ENCODE results near the gene FLII.

DNA sequence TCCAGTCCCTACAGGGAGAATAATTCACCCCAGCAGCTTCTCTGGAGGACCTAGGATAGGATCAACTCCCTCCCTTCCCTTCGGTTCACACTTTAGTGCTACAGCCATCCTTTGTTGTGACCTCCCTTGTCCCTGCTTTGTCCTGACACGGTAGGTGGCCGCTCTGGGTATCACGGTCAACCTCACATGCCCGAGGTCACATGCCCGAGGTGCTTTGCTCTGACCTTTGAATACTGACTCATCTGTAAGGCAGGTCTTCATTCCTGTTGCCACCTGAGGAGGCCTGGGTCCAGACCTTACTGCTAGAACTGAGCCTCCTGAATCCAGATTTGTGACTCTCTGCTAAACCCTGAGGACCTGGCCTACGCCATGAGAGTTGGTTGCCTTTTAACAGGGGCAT, 55.2 kb downstream of the FLII start:
- TF ChIP-seq, protein P1, sequence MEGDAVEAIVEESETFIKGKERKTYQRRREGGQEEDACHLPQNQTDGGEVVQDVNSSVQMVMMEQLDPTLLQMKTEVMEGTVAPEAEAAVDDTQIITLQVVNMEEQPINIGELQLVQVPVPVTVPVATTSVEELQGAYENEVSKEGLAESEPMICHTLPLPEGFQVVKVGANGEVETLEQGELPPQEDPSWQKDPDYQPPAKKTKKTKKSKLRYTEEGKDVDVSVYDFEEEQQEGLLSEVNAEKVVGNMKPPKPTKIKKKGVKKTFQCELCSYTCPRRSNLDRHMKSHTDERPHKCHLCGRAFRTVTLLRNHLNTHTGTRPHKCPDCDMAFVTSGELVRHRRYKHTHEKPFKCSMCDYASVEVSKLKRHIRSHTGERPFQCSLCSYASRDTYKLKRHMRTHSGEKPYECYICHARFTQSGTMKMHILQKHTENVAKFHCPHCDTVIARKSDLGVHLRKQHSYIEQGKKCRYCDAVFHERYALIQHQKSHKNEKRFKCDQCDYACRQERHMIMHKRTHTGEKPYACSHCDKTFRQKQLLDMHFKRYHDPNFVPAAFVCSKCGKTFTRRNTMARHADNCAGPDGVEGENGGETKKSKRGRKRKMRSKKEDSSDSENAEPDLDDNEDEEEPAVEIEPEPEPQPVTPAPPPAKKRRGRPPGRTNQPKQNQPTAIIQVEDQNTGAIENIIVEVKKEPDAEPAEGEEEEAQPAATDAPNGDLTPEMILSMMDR (IDR thresholded peaks at IDR 0.05 in 2 of 3, conservative IDR thresholded peaks at IDR 0.05 in 1 of 3; ENCODE audit: borderline replicate concordance in 1 of 3, insufficient read depth in 1 of 3, low read depth in 2 of 3, low read length in 2 of 3): no peak
- no peak for TF ChIP-seq YY1 (IDR thresholded peaks at IDR 0.05; ENCODE audit: extremely low read depth, insufficient replicate concordance, low read depth, low read length)
- TF ChIP-seq POLR2AphosphoS5 (IDR thresholded peaks at IDR 0.05; ENCODE audit: low read depth, low read length): no peak
- TF ChIP-seq POLR2A (IDR thresholded peaks at IDR 0.05; ENCODE audit: borderline replicate concordance, extremely low read depth, insufficient read depth, insufficient read length): no peak
- TF ChIP-seq EZH2 (IDR thresholded peaks at IDR 0.05): no peak

Data from HCT116 (cell line).